Transverse colon (tissue), 4 donors: Measurements from ENCODE around the gene P2RY6. TPM values are rescaled to one million over a fixed set of nuclear protein-coding genes. Genes with fewer than 3 reads are reported as not detected.
"Not testable (repeated sequence)": the region's sequence is repeated elsewhere in the genome, so short reads cannot be mapped to it uniquely, and the experiment has no call there.

Experiments
- DNase-seq: peaks from one replicate; pipeline ENCODE4 v3.0.0-alpha.2; 2019
- H3K27ac ChIP-seq, 4 donors: fragments of 200-600 bp; sonication (generic); 2 replicates each; pipeline ENCODE4 v1.5.1; 2016 to 2018; ENCODE audit warnings: inconsistent platforms in 4 of 4
- H3K27me3 ChIP-seq: fragments of 200-600 bp; sonication (generic); 2 replicates; pipeline ENCODE4 v1.5.1; 2017; ENCODE audit warnings: inconsistent platforms
- H3K36me3 ChIP-seq, 4 donors: fragments of 200-600 bp; sonication (generic); 2 replicates each; pipeline ENCODE4 v1.5.1; 2017 to 2019; ENCODE audit warnings: inconsistent platforms in 4 of 4
- H3K4me1 ChIP-seq, 4 donors: fragments of 200-600 bp; sonication (generic); 2 replicates each; pipeline ENCODE4 v1.5.1; 2017 to 2020; ENCODE audit warnings: inconsistent platforms in 4 of 4
- H3K4me3 ChIP-seq, 4 donors: fragments of 200-600 bp; sonication (generic); 1 replicate in 1 of 4; 2 replicates in 3 of 4; pipeline versions ENCODE4 v1.5.1 to v1.6.1; 2017 to 2019; ENCODE audit warnings: inconsistent platforms in 4 of 4
- H3K9me3 ChIP-seq, 2 donors: fragments of 200-600 bp; sonication (generic); 2 replicates each; pipeline ENCODE4 v1.5.1; 2017 to 2019; ENCODE audit warnings: inconsistent platforms in 2 of 2
- EP300 ChIP-seq: sonication (generic); formaldehyde crosslinking; IDR thresholded peaks from one replicate; pipeline ENCODE4 v1.6.1; 2017; ENCODE audit warnings: antibody characterized with exemption, low read depth
- POLR2A ChIP-seq: fragments of 450-650 bp; IDR thresholded peaks from one replicate; pipeline ENCODE4 v1.6.1; 2016; ENCODE audit warnings: antibody characterized with exemption, mild to moderate bottlenecking, moderate library complexity
- POLR2AphosphoS5 ChIP-seq, 3 donors: sonication (generic); formaldehyde crosslinking; IDR thresholded peaks; one replicate each; pipeline ENCODE4 v1.6.1; 2016; ENCODE audit warnings: antibody characterized with exemption in 3 of 3
- WGBS, 2 donors: methylation state at CpG; one replicate each; pipeline ENCODE4 v1.1.5; 2018; ENCODE audit warnings: low coverage in 1 of 2; 5-methylcytosine and 5-hydroxymethylcytosine counted together
- in situ Hi-C, 4 donors: fragments of 200-750 bp; cut with MboI; loops; one replicate each; pipeline versions ENCODE4 v1.15.0 to v1.15.1; 2017; ENCODE audit warnings: low sequenced_read_pairs in 3 of 4, low pct_ligation_motif_present in 1 of 4, low pct_unique_long_range_greater_than_20kb in 1 of 4
- intact Hi-C: fragments of 100-400 bp; cut with DNase I; formaldehyde crosslinking; loops from one replicate; pipeline ENCODE4 v1.15.1; 2023; ENCODE audit warnings: low total_unique reads
- total RNA-seq, 4 donors: library from RNA; depleted of rRNA; stranded (reverse); fragments of >200 nt; gene quantifications; one replicate each; pipeline ENCODE4 v1.1.0, GENCODE V29; 2016
- TF ChIP-seq, protein P1 (sequence below), 5 experiments: fragments of 200-600 bp in 3 of 5; fragments of 450-650 bp in 2 of 5; sonication (generic) in 3 of 5; IDR thresholded peaks; 1 replicate in 2 of 5; 2 replicates in 3 of 5; pipeline ENCODE4 v1.5.1; 2016 to 2017; ENCODE audit warnings: antibody characterized with exemption in 5 of 5, inconsistent platforms in 3 of 5, mild to moderate bottlenecking in 2 of 5, moderate library complexity in 1 of 5

P2RY6 gene
- total RNA-seq, 4 donors from 2014 or later = 1.1 to 1.6 (median 1.4) TPM; not detected in 1

DNA sequence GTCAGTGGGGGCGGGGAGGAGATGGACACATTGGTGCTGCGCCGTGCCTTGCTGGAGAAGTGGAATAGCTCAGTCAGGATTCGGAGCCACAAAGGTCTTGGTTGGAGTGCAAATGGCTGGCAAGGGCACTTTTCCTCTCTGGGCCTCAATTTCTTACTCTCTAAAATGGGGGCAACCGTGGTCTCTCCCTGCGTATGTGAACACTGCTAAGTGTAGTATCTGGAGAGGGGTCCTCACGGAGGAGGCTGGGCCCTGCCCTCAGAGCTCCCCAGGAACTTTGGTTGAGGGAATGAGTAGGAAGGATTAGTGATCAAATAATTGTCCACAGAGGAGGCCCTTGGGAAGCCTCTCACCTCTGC lies 521 bp downstream of the P2RY6 start:
- no peak for DNase-seq
- TF ChIP-seq POLR2A = no peak
- no peak for TF ChIP-seq POLR2AphosphoS5 (IDR thresholded peaks at IDR 0.05)
- TF ChIP-seq, protein P1, sequence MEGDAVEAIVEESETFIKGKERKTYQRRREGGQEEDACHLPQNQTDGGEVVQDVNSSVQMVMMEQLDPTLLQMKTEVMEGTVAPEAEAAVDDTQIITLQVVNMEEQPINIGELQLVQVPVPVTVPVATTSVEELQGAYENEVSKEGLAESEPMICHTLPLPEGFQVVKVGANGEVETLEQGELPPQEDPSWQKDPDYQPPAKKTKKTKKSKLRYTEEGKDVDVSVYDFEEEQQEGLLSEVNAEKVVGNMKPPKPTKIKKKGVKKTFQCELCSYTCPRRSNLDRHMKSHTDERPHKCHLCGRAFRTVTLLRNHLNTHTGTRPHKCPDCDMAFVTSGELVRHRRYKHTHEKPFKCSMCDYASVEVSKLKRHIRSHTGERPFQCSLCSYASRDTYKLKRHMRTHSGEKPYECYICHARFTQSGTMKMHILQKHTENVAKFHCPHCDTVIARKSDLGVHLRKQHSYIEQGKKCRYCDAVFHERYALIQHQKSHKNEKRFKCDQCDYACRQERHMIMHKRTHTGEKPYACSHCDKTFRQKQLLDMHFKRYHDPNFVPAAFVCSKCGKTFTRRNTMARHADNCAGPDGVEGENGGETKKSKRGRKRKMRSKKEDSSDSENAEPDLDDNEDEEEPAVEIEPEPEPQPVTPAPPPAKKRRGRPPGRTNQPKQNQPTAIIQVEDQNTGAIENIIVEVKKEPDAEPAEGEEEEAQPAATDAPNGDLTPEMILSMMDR (IDR thresholded peaks at IDR 0.05) = no peak
- TF ChIP-seq EP300 = no peak
- no peaks in the 10 kb centered on the region for H3K9me3 ChIP-seq
- H3K36me3 ChIP-seq = no peaks in the 10 kb centered on the region
- H3K27me3 ChIP-seq = no peaks in the 10 kb centered on the region
- intact Hi-C loops (no loop called here), in situ Hi-C loops (no loop called here)
- no peak overlapping the region for H3K4me3 ChIP-seq
- H3K4me1 ChIP-seq = peaks cover 0 to 10% (median 1%) of the 10 kb centered on the region in 4 donors
- peak overlapping the region; percentile 5 to 55 (median 28) for H3K27ac ChIP-seq
- 90% methylated on average over 7 of the region's 7 CpGs; no CpG with 5 or more reads in 1 of the 2 donors for WGBS, 2 donors

DNA sequence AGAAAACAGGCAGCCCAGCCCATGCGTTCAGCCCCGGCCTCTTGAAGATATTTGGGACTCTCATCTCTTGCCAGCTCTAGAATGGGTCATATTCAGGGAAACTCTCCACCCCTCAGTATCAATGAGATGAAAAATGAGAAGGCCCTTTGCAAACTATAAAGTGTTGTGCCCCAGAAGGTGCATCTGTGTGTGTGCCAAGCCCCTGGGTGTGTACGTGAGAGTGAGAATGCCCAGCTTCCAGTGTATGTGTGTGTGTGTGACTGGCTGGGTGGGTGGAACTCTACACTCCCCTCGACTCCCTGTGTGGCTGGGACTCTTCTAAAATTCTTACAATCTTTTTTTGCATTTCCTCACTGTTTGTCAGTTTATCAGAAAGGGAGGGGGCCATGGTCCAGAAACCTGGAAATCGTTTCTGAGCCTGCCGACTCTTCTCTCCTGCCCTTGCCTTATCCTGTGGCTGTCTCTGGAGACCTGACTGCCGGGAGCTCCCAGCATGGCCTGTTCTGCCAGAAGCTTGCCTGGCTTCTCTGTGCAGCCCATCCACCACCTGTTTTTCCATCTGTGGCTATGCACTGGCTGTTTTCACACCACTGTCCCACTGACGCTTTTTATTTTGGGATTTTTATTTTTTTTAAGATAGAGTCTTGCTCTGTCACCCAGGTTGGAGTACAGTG lies 1.2 kb downstream of the P2RY6 start:
- 73 to 80% methylated on average over 4 to 8 of the region's 8 CpGs for whole genome bisulfite sequencing, 2 donors
- TF ChIP-seq, protein P1 (IDR thresholded peaks at IDR 0.05) = no peak

DNA sequence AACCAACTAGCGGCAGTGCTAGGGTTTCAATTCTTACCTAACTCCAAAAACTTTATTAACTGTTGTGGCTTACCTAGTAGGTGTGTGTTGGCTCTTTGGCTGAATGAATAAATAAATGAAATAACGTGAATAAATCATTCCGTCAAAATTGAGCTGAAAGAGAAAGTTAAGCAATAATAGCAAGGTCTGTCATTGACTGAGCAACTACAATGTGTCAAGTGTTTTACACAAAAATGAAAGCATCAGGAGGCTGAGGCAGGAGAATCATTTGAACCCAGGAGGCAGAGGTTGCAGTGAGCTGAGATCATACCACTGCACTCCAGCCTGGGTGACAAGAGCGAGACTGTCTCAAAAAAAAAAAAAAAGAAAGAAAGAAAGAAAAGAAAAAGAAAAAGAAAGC lies 2.1 kb downstream of the P2RY6 start:
- DNase-seq, H3K36me3 ChIP-seq, H3K4me3 ChIP-seq, in situ Hi-C loops, H3K9me3 ChIP-seq, H3K27me3 ChIP-seq, intact Hi-C loops: not testable (repeated sequence)
- WGBS, 2 donors = 86 to 96% methylated on average over 4 of the region's 4 CpGs
- peak overlapping the region in 1 of 4 donors; percentile 8 for H3K27ac ChIP-seq
- peaks cover 0 to 10% (median 1%) of the 10 kb centered on the region in 4 donors for H3K4me1 ChIP-seq

More for the DNA sequence above, 1.2 kb downstream of the P2RY6 start:
- intact Hi-C loops = no loop called here
- H3K9me3 ChIP-seq = no peaks in the 10 kb centered on the region
- in situ Hi-C loops = no loop called here
- H3K4me1 ChIP-seq = peaks cover 0 to 10% (median 1%) of the 10 kb centered on the region in 4 donors
- H3K27ac ChIP-seq = peak overlapping the region in 2 of 4 donors; percentile 25 to 32
- no peak for DNase-seq
- no peaks in the 10 kb centered on the region for H3K27me3 ChIP-seq
- H3K36me3 ChIP-seq = no peaks in the 10 kb centered on the region
- H3K4me3 ChIP-seq = no peak overlapping the region

DNA sequence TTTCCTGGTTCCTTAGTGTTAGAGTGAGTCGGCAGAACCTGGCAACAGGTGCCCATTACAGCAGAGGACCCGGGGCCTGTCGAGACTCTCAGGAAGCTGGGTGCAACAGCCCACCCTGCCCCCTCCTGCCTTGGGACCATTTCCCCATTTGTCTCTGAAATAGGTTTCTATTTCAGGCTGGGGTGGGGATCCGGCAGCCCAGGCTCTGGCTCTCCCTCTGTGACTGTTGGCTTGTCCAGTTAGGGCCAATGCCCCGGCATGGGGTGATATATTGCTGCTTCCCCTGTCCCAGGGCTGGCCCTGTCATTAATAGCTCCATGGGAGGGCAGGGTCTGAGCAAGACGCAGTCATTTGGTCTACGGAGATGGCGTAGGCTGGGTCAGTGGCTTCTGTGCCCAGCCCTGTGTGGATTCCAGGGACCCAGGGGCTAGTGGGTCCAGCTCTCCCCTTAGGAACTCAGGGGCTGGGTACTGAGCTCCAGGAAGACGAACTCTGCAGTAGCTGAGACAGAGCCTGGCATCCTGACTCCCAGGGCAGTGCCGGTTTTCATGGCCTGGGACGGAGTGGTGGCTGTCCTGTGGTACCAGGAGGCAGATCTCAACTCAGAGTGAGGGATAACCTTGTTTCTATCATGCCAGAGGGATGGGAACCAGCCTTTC lies 2.7 kb downstream of the P2RY6 start:
- intact Hi-C loops (no loop called here), in situ Hi-C loops (no loop called here)
- no peak for DNase-seq
- WGBS, 2 donors = 83% methylated on average over 10 of the region's 11 CpGs; no CpG with 5 or more reads in 1 of the 2 donors
- Histone ChIP-seq H3K4me1 (peaks cover 0 to 6% (median 1%) of the 10 kb centered on the region in 4 donors), H3K36me3 (no peaks in the 10 kb centered on the region), H3K4me3 (no peak overlapping the region), H3K9me3 (no peaks in the 10 kb centered on the region), H3K27ac (peak overlapping the region; percentile 8 to 37 (median 17)), H3K27me3 (no peaks in the 10 kb centered on the region)
- TF ChIP-seq POLR2AphosphoS5 (IDR thresholded peaks at IDR 0.05) (no peak), POLR2A (no peak), EP300 (no peak)
- TF ChIP-seq, protein P1 (IDR thresholded peaks at IDR 0.05) = no peak
